Activated naive CD8-positive, alpha-beta T cell treated with anti-CD3 and anti-CD28 coated beads, Interleukin-2, amount 50 U/mL, for 16 hours (primary cell): ENCODE data around the gene JADE2.

Experiments
- DNase-seq: peaks from one replicate; pipeline ENCODE4 v3.0.0-alpha.2; 2020; ENCODE audit warnings: low read depth, low spot score

JADE2 gene

GRCh38 chr5:134529460-134529859, 4.0 kb downstream of the JADE2 start:
- DNase-seq = no peak

GRCh38 chr5:134530301-134531077, 5.0 kb downstream of the JADE2 start:
- DNase-seq = no peak

GRCh38 chr5:134533115-134533815, 7.8 kb downstream of the JADE2 start:
- no peak for DNase-seq

- DNase-seq = no peak
Observed at GRCh38 chr5:134534058-134534725, 8.7 kb downstream of the JADE2 start.

- no peak for DNase-seq
Observed at GRCh38 chr5:134534726-134535110, 9.2 kb downstream of the JADE2 start.

- no peak for DNase-seq
Observed at GRCh38 chr5:134536876-134537275, 11.4 kb downstream of the JADE2 start.

GRCh38 chr5:134537297-134537696, 11.8 kb downstream of the JADE2 start:
- DNase-seq = no peak

GRCh38 chr5:134538296-134538695, 12.8 kb downstream of the JADE2 start:
- no peak for DNase-seq

GRCh38 chr5:134539732-134540131, 14.3 kb downstream of the JADE2 start:
- DNase-seq = no peak

- DNase-seq = no peak
Observed at GRCh38 chr5:134540747-134541733, 15.6 kb downstream of the JADE2 start.

GRCh38 chr5:134541736-134542376, 16.4 kb downstream of the JADE2 start:
- DNase-seq = no peak

- DNase-seq = no peak
Observed at GRCh38 chr5:134543820-134544614, 18.5 kb downstream of the JADE2 start.

- DNase-seq = no peak
Observed at GRCh38 chr5:134545070-134545868, 19.8 kb downstream of the JADE2 start.

GRCh38 chr5:134547066-134547465, 21.6 kb downstream of the JADE2 start:
- no peak for DNase-seq

- DNase-seq = no peak
Observed at GRCh38 chr5:134547579-134547978, 22.1 kb downstream of the JADE2 start.

- DNase-seq = no peak
Observed at GRCh38 chr5:134547999-134548658, 22.7 kb downstream of the JADE2 start.

GRCh38 chr5:134549714-134550113, 24.2 kb downstream of the JADE2 start:
- DNase-seq = no peak
